Caco-2 (cell line): ENCODE data around the gene RNF111. TPM values are rescaled to one million over a fixed set of nuclear protein-coding genes. Genes with fewer than 3 reads are reported as not detected.

Source experiments
- BruUV-seq: library from RNA; stranded (reverse); fragments of 400-500 nt; replicated peaks from 2 replicates; lab custom pipeline; 2021; lab: Mats Ljungman, UMichigan
- CTCF ChIA-PET: fragments of 300-600 bp; sonication (Branson Sonifier 250); formaldehyde crosslinking; loops from one replicate; lab custom pipeline; 2022; ENCODE audit warnings: antibody characterized with exemption; lab: Charles Lee
- POLR2A ChIA-PET: fragments of 300-600 bp; sonication (Branson Sonifier 250); formaldehyde crosslinking; loops from one replicate; lab custom pipeline; 2022; ENCODE audit warnings: antibody characterized with exemption; lab: Charles Lee
- DNase-seq, 2 experiments: peaks; one replicate each; pipeline versions ENCODE4 v3.0.0 to v3.0.0-alpha.2; 2020 to 2022
- H3K27me3 ChIP-seq: replicated peaks from 2 replicates; pipeline ENCODE4 v1.6.0; 2011; ENCODE audit warnings: low read length; ENCODE audit not compliant: control insufficient read depth, insufficient read depth
- H3K36me3 ChIP-seq: 2 replicates; pipeline ENCODE4 v1.5.1; 2011; ENCODE audit warnings: low read length; ENCODE audit not compliant: control insufficient read depth, insufficient read depth
- H3K4me1 ChIP-seq: fragments of 250-450 bp; sonication (Bioruptor Pico); 2 replicates; pipeline ENCODE4 v1.5.1; 2020; ENCODE audit warnings: mild to moderate bottlenecking
- H3K4me3 ChIP-seq: 2 replicates; pipeline ENCODE4 v1.5.1; 2011; ENCODE audit warnings: low read depth, mild to moderate bottlenecking, control low read depth, low read length
- H3K9me3 ChIP-seq: fragments of 250-450 bp; sonication (Bioruptor Pico); 2 replicates; pipeline ENCODE4 v1.5.1; 2020; ENCODE audit warnings: mild to moderate bottlenecking, moderate library complexity
- H3K27ac Mint-ChIP-seq: one replicate; pipeline ENCODE4 v1.8.0; 2022; ENCODE audit warnings: mixed read lengths; ENCODE audit not compliant: unreplicated experiment
- H3K27me3 Mint-ChIP-seq: one replicate; pipeline ENCODE4 v1.8.0; 2022; ENCODE audit warnings: mixed read lengths; ENCODE audit not compliant: insufficient read depth, unreplicated experiment
- H3K36me3 Mint-ChIP-seq: one replicate; pipeline ENCODE4 v1.8.0; 2022; ENCODE audit warnings: mild to moderate bottlenecking, mixed read lengths; ENCODE audit not compliant: insufficient read depth, unreplicated experiment
- H3K4me1 Mint-ChIP-seq: one replicate; pipeline ENCODE4 v1.8.0; 2022; ENCODE audit warnings: low read depth, mixed read lengths; ENCODE audit not compliant: unreplicated experiment
- H3K4me3 Mint-ChIP-seq: one replicate; pipeline ENCODE4 v1.8.0; 2022; ENCODE audit warnings: mild to moderate bottlenecking, moderate library complexity, mixed read lengths; ENCODE audit not compliant: unreplicated experiment
- H3K9me3 Mint-ChIP-seq: one replicate; pipeline ENCODE4 v1.8.0; 2022; ENCODE audit warnings: mixed read lengths; ENCODE audit not compliant: unreplicated experiment
- intact Hi-C: fragments of 100-400 bp; cut with micrococcal nuclease; formaldehyde crosslinking; loops from one replicate; pipeline ENCODE4 v1.10.0; 2022; ENCODE audit not compliant: unreplicated experiment
- total RNA-seq: library from RNA; stranded (reverse); gene quantifications from 2 replicates; pipeline ENCODE4 v1.2.3, GENCODE V29; 2022
- TF ChIP-seq, protein P1 (sequence below), 2 experiments: fragments of 200-600 bp in 1 of 2; IDR thresholded peaks; 1 replicate in 1 of 2; 2 replicates in 1 of 2; pipeline versions ENCODE4 v1.5.1 to v1.8.0; 2011 to 2022; ENCODE audit warnings: antibody characterized with exemption in 1 of 2, control low read depth in 1 of 2, inconsistent platforms in 1 of 2, low read depth in 1 of 2, low read length in 1 of 2, mild to moderate bottlenecking in 1 of 2, moderate library complexity in 1 of 2; ENCODE audit not compliant: insufficient read depth in 1 of 2, severe bottlenecking in 1 of 2, unreplicated experiment in 1 of 2

Gene RNF111
- total RNA-seq, 1 experiment from 2014 or later = 26.1 TPM

DNA sequence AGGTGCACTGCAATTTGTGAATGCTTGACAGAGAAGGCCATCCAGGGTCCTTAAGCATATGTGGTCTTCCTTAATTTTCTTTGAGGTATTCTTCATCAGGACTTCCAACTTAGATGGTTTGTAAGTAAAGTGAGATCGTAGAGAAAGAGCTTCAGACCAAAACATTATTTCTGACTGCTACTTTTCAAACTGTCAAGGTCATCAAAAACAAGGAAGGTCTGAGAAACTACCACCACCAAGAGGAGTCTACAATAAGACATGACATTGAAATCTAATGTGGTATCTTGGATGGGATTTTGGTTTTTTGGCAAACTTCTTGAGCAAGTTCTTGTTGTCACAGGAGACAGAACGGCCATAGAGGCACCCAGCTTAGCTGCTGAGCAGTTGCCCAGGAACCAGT lies 20.0 kb upstream of the RNF111 start:
- Histone ChIP-seq H3K27me3 (no peaks in the 10 kb centered on the region), H3K4me1 (no peaks in the 10 kb centered on the region), H3K9me3 (no peaks in the 10 kb centered on the region), H3K4me3 (no peak overlapping the region), H3K36me3 (no peaks in the 10 kb centered on the region)
- peaks cover 2% of the 10 kb centered on the region for H3K27me3 Mint-ChIP-seq
- H3K4me3 Mint-ChIP-seq = no peak overlapping the region
- no peaks in the 10 kb centered on the region for H3K9me3 Mint-ChIP-seq
- TF ChIP-seq, protein P1, sequence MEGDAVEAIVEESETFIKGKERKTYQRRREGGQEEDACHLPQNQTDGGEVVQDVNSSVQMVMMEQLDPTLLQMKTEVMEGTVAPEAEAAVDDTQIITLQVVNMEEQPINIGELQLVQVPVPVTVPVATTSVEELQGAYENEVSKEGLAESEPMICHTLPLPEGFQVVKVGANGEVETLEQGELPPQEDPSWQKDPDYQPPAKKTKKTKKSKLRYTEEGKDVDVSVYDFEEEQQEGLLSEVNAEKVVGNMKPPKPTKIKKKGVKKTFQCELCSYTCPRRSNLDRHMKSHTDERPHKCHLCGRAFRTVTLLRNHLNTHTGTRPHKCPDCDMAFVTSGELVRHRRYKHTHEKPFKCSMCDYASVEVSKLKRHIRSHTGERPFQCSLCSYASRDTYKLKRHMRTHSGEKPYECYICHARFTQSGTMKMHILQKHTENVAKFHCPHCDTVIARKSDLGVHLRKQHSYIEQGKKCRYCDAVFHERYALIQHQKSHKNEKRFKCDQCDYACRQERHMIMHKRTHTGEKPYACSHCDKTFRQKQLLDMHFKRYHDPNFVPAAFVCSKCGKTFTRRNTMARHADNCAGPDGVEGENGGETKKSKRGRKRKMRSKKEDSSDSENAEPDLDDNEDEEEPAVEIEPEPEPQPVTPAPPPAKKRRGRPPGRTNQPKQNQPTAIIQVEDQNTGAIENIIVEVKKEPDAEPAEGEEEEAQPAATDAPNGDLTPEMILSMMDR (IDR thresholded peaks at IDR 0.05; ENCODE audit: insufficient read depth in 1 of 2, low read depth in 1 of 2, low read length in 1 of 2, severe bottlenecking in 1 of 2, unreplicated experiment in 1 of 2) = no peak
- BruUV-seq = no TSS peak
- H3K36me3 Mint-ChIP-seq = peaks cover 2% of the 10 kb centered on the region
- no peak overlapping the region for H3K27ac Mint-ChIP-seq
- intact Hi-C loops = no loop called here
- no peak for DNase-seq
- CTCF ChIA-PET = no interaction called here
- H3K4me1 Mint-ChIP-seq = no peaks in the 10 kb centered on the region
- POLR2A ChIA-PET = no interaction called here

DNA sequence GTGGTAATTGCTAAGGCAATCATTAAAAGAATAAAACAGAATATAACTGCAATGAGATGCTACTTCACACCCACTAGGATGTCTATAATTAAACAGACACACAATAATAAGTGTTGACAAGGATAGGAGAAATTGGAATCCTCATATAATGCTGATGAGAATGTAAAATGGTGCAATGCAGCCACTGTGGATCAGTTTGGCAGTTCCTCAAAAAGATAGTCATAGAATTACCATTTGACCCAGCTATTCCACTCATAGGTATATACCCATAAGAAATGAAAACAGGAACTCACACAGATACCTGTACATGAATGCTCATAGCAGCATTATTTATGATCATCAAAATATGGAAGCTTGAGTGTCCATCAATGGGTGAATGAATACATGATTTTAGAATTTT lies 9.6 kb upstream of the RNF111 start:
- BruUV-seq = no TSS peak
- no peaks in the 10 kb centered on the region for H3K9me3 ChIP-seq
- intact Hi-C loops = no loop called here

DNA sequence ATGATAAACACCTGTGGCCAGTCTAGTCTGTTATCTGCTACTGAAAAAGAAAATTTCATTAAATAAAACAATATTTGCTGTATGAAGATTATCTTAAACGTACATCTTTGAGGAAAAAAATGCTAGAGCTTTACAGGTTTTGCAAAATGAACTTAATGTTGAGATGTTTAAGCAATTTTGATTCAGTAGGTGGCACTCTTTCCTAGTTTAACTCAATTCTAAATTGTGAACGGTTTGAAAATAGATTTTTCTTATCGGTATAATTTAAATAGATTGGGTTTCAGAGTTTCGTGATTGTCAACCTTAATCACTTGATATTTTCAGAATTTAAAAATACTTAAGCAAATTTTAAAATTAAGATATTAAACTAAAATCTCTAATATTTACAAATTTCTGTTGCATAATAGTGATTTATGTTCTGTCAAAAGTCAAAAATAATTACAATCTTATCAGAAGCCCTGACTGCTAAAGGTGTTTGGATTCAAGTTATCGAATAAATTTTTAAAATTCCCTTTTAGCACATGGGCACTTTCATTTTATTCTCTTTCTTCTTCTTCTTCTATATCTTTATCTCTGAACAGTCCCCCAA lies 7.0 kb upstream of the RNF111 start:
- ChIA-PET CTCF (interaction anchor here (1.0 kb wide), 1 partner anchor 513 kb away, joined by 3 read pairs; no protein-coding TSS in a partner anchor), POLR2A (interaction anchor here (0.5 kb wide), 1 partner anchor 45 kb away, joined by 4 read pairs; no protein-coding TSS in a partner anchor)
- no peaks in the 10 kb centered on the region for H3K4me1 ChIP-seq
- DNase-seq = no peak
- Mint-ChIP-seq H3K9me3 (no peaks in the 10 kb centered on the region), H3K27me3 (peaks cover 4% of the 10 kb centered on the region), H3K4me1 (no peaks in the 10 kb centered on the region), H3K27ac (no peak overlapping the region), H3K4me3 (no peak overlapping the region), H3K36me3 (no peaks in the 10 kb centered on the region)
- no peaks in the 10 kb centered on the region for H3K9me3 ChIP-seq
- no peaks in the 10 kb centered on the region for H3K27me3 ChIP-seq
- intact Hi-C loops = loop anchor here (1.0 to 2.0 kb wide), 4 partner anchors 124 to 520 kb away; partner anchors contain the start of gene CCNB2
- H3K4me3 ChIP-seq = no peak overlapping the region
- no peaks in the 10 kb centered on the region for H3K36me3 ChIP-seq
- BruUV-seq = no TSS peak
- TF ChIP-seq, protein P1 (IDR thresholded peaks at IDR 0.05; ENCODE audit: insufficient read depth in 1 of 2, low read depth in 1 of 2, low read length in 1 of 2, severe bottlenecking in 1 of 2, unreplicated experiment in 1 of 2) = peak in 1 of 2 experiments; percentile 24

More for the DNA sequence above, 9.6 kb upstream of the RNF111 start:
- ChIA-PET CTCF (no interaction called here), POLR2A (no interaction called here)
- Mint-ChIP-seq H3K4me3 (no peak overlapping the region), H3K9me3 (no peaks in the 10 kb centered on the region), H3K36me3 (no peaks in the 10 kb centered on the region), H3K27ac (no peak overlapping the region), H3K4me1 (no peaks in the 10 kb centered on the region), H3K27me3 (no peaks in the 10 kb centered on the region)
- Histone ChIP-seq H3K36me3 (no peaks in the 10 kb centered on the region), H3K27me3 (no peaks in the 10 kb centered on the region), H3K4me1 (no peaks in the 10 kb centered on the region), H3K4me3 (no peak overlapping the region)
- no peak for DNase-seq
- TF ChIP-seq, protein P1 (IDR thresholded peaks at IDR 0.05; ENCODE audit: insufficient read depth in 1 of 2, low read depth in 1 of 2, low read length in 1 of 2, severe bottlenecking in 1 of 2, unreplicated experiment in 1 of 2) = no peak
